Right renal cortex interstitium (tissue), 3 donors: ENCODE measurements around the gene HAPLN2. TPM values are rescaled to one million over a fixed set of nuclear protein-coding genes. Genes with fewer than 3 reads are reported as not detected.
"Not testable (repeated sequence)": the region's sequence is repeated elsewhere in the genome, so short reads cannot be mapped to it uniquely, and the experiment has no call there.

Experiments
- DNase-seq, 3 donors: peaks; one replicate each; pipeline ENCODE4 v3.0.0-alpha.2; 2013; ENCODE audit warnings: low read depth in 3 of 3, low spot score in 2 of 3
- polyA plus RNA-seq, 3 donors: library from polyadenylated mRNA; unstranded; fragments of 120-200 nt; gene quantifications; one replicate each; pipeline ENCODE4 v1.2.1, GENCODE V29; 2013; ENCODE audit not compliant: insufficient read length in 3 of 3

HAPLN2 gene
- polyA plus RNA-seq, result under 1 TPM in 2 of 3 donors, not detected in 1; 0.13 to 0.32 TPM

DNA sequence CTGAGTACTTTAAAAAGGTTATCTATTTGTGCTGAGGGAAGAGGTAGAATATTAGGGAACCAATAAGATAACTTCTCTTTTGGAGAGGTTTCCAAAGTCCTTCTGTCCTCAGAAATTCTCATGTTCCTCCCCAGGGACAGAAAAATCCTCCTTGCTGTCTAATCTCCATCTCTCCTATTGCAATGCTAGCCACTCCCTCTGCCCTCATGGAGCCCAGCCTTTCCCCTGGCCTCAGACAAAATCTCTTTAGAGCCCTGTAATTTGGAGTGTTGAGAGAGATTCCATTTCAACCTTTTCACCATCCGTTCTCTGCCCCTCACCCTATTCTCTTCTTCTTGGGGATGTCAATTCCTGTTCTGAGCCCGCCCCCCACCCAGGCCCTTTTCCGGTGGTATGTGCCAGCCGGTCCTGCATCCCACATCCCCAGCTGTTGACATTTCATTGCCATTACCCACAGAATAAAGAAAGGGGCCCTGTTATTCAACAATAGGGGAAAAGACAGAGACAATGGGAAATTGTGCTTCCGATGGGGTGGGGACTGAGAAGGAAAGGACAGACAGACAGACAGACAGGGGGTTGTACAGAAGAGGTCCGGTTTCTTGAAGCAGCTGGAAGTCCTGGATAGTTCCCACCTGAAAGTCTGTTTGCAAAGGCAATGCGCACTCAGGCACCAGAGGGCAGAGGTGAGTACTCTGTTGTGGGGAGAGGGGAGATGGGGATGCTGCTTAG, at the start of gene HAPLN2:
HAPLN2 (plus strand) TSS at position 563 of the 729 bp plus-strand sequence. CDS start 4,076 bp downstream, outside the sequence.
- DNase-seq, result no peak

DNA sequence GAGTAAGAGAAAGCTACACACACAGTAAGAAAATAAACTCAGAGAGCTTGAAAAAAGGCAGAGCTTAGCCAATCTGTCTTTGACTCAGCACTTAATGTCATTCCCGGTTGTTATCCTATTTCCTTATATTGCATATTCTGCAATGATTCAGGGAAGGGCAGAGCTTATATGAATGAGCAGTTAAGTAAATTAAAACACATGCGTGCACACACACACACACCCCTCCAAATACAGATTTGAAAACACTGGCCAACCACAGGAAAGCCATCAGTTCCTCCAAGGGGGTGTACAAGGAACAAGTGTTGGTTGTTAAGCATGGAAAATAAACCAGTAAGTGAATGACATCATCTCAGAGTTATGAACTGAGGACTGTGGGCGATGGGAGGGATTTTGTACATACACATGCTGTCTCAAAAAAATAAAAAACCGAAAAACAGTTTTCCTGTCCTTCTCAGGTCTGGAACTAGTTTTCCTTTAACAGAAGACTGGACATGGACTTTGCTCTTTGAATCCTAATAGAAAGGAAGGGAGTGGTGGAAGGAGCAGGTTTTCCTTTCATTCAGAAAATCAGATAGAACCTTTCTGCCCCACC, 47.9 kb upstream of the HAPLN2 start:
- no peak for DNase-seq

DNA sequence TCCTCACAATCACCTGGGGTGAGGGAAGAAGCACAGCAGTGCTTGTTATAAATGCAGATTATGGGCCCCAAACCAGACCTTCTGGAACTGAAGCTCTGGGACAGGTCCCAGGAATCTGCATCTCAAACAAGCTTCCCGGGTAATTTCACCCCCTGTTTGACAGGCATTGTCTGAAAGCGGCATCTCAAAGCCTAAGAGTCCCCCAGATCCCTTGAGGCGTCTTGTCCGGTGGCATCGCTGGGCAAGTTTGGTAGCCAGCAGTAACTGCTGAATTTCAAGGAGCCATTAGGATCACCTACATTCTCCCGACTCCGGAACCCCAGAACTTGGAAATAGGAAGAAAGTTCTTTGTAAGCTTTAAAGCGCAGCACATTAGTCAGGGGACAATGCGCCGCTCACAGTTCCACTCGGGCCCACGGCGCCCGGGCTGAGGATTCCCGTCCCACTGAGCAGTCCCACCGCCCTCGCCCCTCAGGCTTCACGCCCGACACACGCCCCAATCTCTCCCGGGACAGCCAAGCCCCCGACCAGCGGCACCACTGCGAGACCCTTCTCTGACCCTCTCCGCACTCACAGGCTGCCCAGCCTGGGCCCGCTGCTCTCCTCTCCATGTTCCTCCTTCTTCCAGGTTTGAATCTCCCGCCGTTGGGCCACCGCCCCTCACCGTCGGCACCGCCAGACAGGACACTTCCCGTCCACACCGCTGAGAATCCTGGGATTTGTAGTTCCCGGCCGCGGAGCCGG, 47.1 kb upstream of the HAPLN2 start, which contains the start of gene IQGAP3:
IQGAP3 (minus strand) TSS at position 647 of the 744 bp plus-strand sequence; CDS start at position 611, 36 bp downstream.
- peak in 1 of 3 donors; percentile 64 for DNase-seq

DNA sequence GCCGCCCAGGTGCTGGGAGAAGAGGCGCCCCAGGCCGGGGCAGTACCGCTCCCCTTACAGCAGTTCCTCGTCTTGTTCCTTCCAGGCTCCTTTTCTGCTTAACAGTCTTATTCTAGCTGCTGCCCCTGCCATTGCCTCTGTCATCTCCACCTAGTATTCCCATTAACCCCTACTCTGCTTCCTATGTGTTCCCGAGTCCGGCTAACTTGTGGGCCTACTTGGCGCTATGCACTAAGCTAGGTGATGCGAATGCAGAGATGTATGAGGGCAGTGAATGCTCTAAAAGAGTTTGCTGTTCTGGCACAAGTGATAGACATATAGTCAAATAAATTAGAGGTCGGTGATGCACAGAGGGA, 46.6 kb upstream of the HAPLN2 start:
- DNase-seq, result no peak

DNA sequence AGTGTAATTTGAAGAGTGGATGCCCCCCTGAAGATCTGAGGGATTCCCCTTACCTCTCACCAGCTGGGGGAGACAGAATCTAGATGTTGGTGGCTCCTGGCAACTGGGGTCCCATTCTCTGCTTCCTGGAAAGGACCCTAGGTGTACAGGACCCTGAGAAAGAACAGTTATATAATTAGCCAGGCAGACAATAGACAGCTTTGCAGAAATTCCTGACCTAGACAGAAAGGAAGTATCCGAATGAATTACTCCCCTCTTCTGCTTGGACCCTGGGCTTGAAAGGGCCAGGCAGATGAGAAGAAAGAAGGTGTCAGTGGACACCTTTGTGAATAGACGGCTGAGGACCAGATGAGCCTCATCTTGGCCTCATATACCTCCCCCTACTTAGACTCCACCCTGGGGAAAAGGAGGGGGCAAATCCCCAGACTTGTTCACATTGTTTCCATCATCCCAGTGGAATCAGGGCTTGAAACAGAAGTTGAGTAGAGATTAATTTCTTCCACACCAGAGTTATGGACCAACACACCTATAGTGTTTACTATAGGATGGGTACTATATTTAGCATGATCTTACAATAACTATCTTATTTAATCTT, 45.1 kb upstream of the HAPLN2 start:
- DNase-seq, result no peak

DNA sequence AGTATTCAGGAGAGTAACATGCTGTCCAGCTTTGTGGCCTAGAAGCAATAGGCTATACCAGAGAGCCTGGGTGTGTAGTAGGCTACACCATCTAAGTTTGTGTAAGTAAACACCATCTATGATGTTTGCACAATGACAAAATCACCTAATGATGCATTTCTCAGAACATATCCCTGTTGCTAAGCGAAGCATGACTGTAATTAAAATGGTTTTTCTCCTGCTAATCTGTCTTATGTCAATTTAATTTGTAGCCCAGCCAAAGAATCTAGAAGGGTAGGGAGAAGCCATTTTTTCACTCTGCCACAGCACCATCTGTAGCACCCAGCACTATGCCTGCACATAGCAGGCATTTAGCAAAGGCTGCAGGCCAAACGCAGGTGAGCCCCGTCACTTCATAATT, 41.7 kb upstream of the HAPLN2 start:
- DNase-seq, result no peak

DNA sequence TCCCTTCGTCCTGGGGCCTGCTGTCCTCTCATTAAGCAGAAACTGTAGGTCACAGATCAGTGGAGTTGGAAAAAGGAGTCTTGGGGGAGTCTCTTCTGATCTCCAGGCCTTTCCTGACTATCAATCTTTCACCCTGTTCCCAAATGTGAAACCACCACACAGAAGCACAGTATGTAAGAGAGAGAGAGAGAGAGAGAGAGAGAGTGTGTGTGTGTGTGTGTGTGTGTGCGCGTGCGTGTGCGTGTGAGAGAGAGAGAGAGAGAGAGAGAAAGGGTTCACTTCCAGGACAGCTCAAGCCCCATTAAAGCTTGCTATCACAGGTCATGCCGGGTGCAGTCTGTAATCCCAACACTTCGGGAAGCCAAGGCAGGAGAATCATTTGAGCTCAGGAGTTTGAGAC, 41.2 kb upstream of the HAPLN2 start:
- DNase-seq, result no peak

DNA sequence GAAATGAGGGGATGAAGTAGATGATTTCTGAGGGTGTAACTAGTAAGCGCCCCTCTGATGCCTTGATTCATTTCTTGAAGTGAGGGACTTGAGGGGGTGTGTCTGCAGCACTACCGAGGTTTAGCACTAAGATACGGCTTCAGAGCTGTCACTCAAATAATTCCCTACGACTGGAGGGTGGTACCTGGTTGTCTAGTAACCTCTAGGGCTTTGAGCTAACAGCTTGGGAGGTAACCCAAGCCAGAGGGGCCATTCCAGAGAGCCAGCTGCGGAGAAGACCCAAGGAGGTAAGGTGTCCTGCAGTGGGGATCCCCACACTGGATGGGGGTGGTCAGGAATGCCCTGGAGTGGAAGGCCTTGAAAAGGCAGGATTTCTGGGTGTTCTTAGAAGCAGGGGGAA, 39.7 kb upstream of the HAPLN2 start, which contains the start of gene TTC24:
TTC24 (plus strand) TSS at position 252 of the 400 bp plus-strand sequence. CDS start 1,642 bp downstream, outside the sequence.
- no peak for DNase-seq

DNA sequence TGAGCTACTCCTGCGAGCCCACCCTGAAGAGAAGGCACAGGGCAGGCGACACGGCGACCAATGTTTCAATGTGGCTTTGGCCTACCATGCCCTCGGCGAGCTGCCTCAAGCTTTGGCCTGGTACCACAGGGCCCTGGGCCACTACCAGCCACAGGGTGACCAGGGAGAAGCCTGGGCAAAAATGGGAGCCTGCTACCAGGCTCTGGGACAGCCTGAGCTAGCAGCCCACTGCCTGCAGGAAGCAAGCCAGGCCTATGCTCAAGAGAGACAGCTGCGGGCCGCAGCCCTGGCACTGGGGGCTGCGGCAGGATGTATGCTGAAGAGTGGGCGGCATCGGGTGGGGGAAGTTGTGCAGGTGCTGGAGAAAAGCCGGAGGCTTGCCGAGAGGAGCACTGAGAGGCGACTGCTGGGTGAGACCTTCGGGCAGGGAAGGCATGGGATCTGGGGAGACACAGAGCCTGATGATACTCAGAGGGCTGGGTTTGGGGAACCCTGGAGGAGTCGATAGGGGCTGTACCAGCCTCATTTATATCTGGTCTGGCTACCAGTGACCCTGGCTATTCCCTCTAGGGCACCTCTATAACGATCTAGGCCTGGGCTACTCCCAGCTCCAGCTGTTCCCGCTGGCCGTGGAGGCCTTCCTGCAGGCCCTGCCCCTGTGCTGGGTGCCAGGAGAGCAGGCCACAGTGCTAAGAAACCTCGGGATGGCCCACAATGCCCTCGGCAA, 37.4 kb upstream of the HAPLN2 start:
- no peak for DNase-seq

DNA sequence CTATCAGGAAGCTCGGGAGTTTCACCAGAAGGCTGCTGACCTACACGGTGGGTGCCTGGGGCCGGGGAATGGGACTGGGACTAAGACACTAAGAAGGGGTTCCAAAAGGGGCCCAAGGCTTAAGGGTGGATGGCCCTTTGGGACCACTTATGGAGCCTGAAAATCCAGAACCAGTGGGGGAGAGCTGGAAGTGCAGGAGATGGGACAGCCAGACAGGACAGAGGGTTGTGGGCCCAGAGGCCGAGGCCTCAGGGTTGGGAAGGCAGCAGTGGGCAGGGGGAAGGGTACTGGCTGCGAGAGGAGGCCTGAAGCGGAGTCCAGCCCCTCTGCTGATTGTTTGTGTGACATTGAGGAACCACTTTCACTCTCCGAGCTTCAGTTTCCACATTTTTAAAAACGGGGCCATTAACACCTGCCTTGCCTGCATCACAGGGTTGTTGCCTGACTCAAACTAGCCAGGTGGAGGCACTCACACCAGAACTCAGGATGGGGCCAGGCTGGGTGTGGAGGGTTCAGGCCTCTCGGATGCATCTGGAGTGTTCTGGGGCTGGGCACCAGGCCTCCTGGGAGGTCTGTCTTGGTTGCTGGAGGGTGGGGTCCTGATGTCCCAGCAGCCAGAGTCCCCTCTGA, 36.7 kb upstream of the HAPLN2 start:
- no peak for DNase-seq

DNA sequence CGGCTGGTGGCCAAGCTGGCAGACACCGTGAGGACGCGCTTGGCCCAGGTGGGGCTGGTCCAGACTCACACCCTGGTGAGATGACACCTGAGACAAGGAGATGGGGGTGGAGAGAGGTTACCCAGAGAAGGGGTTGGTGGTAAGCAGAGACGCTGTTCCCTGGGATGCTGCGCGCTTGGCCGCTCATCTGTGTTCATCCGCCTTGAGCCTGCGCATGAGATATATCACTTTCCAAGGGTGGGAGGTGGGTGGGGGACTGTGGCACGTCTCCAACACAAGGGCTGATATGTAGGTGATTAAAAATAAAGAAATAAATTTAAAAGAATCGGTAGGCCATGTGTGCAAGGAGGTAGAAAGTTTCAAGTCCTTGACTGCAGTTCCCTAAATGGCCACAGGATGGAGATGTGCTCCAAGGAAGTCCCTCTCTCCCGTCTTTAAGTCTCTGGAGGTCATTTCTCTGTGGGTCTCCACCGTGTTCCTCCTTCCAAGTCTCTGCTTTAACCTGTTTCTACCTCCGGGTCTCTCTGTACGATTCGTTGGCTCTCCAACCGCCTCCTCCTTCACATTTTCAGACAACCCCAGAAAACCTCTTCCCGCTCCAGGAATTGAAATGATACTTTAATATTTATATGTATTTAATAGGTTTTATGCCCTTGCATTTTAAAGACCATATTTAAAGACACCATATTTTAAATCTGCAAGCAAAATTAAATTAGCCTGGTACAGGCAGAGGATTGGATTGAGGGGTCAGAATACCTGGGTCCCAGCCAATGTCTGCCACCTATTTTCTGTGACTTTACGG, 35.2 kb upstream of the HAPLN2 start:
- DNase-seq, result peak in 1 of 3 donors; percentile 73

DNA sequence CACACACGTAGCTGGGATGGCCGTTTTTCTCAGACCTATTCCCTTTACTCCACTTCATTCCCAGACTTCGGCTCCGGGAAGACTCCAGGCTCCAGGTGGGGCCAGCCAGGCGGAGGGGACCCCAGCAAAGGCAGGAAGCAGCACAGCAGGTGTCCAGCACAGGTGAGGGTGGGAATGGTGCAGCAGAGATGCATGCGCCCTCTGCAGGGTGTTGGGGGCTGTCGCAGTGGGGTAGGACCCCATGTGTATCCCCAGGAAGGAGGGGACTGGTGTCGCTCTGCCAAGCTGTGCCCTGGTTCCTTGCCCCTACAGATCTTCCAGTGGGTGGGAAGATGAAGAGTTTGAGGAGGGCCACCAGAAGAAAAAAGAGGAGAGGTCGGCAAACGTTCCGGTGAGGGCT, 34.4 kb upstream of the HAPLN2 start:
- no peak for DNase-seq

DNA sequence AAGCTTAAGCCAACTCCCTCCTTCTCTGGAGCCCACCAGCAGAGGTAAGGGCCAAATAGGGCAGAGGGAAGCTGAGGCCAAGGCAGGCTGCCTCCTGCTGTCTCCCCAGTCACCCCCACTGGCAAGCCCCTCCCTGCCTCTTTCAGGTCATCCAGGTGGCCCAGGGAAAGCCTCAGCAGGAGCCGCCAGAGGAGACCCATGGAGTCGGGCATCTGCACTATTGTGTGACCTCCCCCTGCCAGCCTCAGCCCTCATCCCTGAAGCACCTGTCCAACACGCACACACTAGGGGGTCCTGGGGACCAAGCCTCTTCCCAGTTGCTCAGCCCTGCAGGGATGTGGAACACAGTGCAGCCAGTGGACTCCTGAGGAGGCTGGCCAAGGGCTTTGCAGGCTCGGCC, 32.9 kb upstream of the HAPLN2 start:
- no peak for DNase-seq

DNA sequence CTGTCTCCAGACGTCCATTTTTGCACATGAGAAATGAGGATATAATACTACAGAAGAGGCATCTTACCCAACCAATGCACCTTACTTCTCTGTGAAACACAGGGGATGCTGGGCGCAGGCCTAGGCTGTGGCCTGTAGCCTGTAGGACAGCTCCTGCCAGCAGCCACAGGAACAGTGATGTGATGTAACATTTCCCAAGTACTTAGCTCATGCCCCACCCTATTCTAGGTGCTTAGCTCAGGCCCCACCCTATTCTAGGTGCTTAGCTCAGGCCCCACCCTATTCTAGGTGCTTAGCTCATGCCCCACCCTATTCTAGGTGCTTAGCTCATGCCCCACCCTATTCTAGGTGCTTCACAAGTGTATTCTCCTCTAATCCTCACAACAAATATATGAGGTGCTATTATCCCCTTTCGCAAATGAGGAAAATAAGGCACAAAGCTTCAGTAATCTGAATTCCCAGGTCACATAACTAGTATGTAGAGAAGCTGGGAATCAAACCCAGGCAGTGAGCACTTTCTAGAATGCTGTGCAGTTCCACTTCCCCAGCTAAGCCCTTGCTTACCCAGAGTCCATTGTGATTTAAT, 32.2 kb upstream of the HAPLN2 start:
- DNase-seq, result no peak

DNA sequence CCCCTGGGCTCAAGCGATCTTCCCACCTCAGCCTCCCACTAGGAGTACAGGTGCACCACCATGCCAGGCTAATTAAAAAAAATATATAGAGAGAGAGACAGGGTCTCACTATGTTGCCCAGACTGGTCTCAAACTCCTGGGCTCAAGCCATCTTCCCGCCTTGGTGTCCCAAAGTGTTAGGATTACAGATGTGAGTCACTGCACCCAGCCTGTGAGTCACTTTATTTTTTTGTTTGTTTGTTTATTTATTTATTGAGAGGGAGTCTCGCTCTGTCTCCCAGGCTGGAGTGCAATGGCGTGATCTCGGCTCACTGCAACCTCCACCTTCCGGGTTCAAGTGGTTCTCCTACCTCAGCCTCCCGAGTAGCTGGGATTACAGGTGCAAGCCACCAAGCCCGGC, 31.3 kb upstream of the HAPLN2 start:
- not testable (repeated sequence) for DNase-seq

DNA sequence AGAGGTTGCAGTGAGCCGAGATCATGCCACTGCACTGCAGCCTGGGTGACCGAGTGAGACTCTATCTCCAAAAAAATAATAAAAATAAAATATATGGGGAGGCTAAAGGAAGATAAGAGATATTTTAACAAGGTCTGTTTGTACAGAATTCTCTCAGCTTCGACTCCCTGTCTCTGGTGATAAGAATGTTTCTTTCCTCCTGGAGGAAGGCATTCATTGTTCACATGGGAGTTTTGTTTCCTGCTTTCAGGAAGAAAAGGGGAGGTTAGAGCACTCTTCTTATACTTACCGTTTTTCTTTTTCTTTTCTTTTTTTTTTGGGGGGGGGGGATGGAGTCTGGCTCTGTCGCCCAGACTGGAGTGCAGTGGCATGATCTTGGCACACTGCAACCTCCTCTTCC, 29.7 kb upstream of the HAPLN2 start:
- no peak for DNase-seq

DNA sequence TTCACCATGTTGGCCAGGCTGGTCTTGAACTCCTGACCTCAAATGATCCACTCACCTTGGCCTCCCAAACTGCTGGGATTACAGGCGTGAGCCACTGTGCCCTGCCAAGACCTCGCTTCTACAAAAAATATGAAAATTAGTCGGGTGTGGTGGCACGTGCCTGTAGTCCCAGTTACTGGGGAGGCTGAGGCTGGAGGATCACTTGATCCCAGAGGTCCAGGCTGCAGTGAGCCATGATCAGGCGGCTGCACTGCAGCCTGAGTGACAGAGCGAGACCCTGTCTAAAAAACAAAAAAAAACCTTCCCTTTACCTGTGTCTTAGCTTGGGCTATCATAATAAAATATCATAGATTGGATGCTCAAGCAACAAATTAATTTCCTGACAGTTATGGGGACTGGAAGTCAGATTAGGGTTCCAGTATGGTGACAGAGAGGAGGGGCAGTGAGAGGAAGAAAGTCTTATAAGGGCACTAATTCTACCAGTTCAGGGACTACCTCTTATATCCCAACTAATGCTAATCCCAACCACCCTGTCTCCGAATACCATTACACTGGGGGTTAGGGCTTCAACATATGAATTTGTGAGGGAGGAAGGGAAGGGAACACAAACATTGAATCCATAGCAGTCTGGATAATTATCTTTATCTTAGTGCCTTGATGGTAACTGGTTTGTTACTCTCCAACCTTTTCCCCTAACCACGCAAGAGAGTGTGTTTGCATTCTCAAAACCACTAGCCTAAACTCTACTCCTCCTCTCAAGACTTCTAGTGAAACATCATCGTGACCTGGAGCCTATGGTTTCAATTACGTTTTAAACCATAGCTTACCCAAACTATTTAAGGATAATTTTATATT, 28.7 kb upstream of the HAPLN2 start:
- no peak for DNase-seq

DNA sequence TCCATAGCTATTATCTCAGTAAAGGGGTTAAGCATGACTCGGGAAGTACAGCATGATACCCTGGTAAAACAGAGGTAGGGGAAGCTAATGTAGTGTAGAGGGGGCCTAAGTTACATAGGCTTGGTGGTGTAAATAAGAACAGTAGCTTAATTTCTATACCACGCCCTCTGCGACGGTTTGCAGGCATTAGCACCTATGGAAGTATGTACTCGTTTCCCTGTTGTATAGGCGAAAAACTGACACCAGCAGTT, 28.1 kb upstream of the HAPLN2 start:
- no peak for DNase-seq
